PC-9 (cell line): Measurements from ENCODE around the gene MFAP3. TPM values are rescaled to one million over a fixed set of nuclear protein-coding genes. Genes with fewer than 3 reads are reported as not detected.

ENCODE experiments used
- BruUV-seq: library from RNA; stranded (reverse); fragments of 400-500 nt; replicated peaks from 2 replicates; lab custom pipeline; 2021; lab: Mats Ljungman, UMichigan
- CTCF ChIA-PET: fragments of 300-600 bp; sonication (Branson Sonifier 250); formaldehyde crosslinking; loops from one replicate; lab custom pipeline; 2022; ENCODE audit warnings: antibody characterized with exemption; lab: Charles Lee
- POLR2A ChIA-PET: fragments of 300-600 bp; sonication (Branson Sonifier 250); formaldehyde crosslinking; loops from one replicate; lab custom pipeline; 2022; ENCODE audit warnings: antibody characterized with exemption; ENCODE audit not compliant: unreplicated experiment; lab: Charles Lee
- DNase-seq, 2 experiments: peaks; one replicate each; pipeline versions ENCODE4 v3.0.0 to v3.0.0-alpha.2; 2015 to 2022; ENCODE audit warnings: mixed read lengths in 1 of 2
- H2AFZ ChIP-seq: fragments of 200-600 bp; sonication (generic); 2 replicates; pipeline ENCODE4 v1.8.1; 2017; ENCODE audit warnings: antibody characterized with exemption
- H3F3A ChIP-seq: fragments of 200-600 bp; sonication (generic); 2 replicates; pipeline ENCODE4 v1.8.1; 2017; ENCODE audit warnings: antibody characterized with exemption, mild to moderate bottlenecking, low read depth; ENCODE audit not compliant: insufficient read depth
- H3K27ac ChIP-seq: fragments of 200-600 bp; sonication (generic); 2 replicates; pipeline ENCODE4 v1.6.1; 2016; ENCODE audit warnings: mixed run types
- H3K27me3 ChIP-seq: fragments of 200-600 bp; sonication (generic); 2 replicates; pipeline ENCODE4 v1.6.1; 2016; ENCODE audit warnings: low read depth, mixed run types; ENCODE audit not compliant: insufficient read depth
- H3K36me3 ChIP-seq: fragments of 200-600 bp; sonication (generic); 2 replicates; pipeline ENCODE4 v1.6.1; 2016; ENCODE audit warnings: low read depth, mixed run types
- H3K4me1 ChIP-seq: fragments of 200-600 bp; sonication (generic); replicated peaks from 2 replicates; pipeline ENCODE4 v1.6.1; 2016; ENCODE audit warnings: mixed run types; ENCODE audit not compliant: insufficient read depth
- H3K4me2 ChIP-seq: fragments of 200-600 bp; sonication (generic); 2 replicates; pipeline ENCODE4 v1.6.1; 2017; ENCODE audit warnings: mixed run types
- H3K4me3 ChIP-seq: fragments of 200-600 bp; sonication (generic); 2 replicates; pipeline ENCODE4 v1.6.1; 2016; ENCODE audit warnings: mixed run types
- H3K79me2 ChIP-seq: fragments of 200-600 bp; sonication (generic); 2 replicates; pipeline ENCODE4 v1.6.1; 2017; ENCODE audit warnings: low read depth, mixed run types
- H3K9me2 ChIP-seq: fragments of 200-600 bp; sonication (generic); 2 replicates; pipeline ENCODE4 v1.8.1; 2017; ENCODE audit warnings: mild to moderate bottlenecking; ENCODE audit not compliant: insufficient read depth
- H3K9me3 ChIP-seq: fragments of 200-600 bp; sonication (generic); 2 replicates; pipeline ENCODE4 v1.8.1; 2016; ENCODE audit warnings: low read depth; ENCODE audit not compliant: insufficient read depth
- H4K20me1 ChIP-seq: fragments of 200-600 bp; sonication (generic); 2 replicates; pipeline ENCODE4 v1.8.1; 2017; ENCODE audit not compliant: insufficient read depth
- EZH2 ChIP-seq: fragments of 200-600 bp; sonication (generic); IDR thresholded peaks from 2 replicates; pipeline ENCODE4 v1.8.0; 2017; ENCODE audit warnings: antibody characterized with exemption, low read depth
- intact Hi-C: fragments of 100-400 bp; cut with micrococcal nuclease; formaldehyde crosslinking; loops from one replicate; pipeline ENCODE4 v1.10.0; 2022; ENCODE audit not compliant: unreplicated experiment
- total RNA-seq: library from RNA; stranded (reverse); gene quantifications from 2 replicates; pipeline ENCODE4 v1.2.3, GENCODE V29; 2021
- TF ChIP-seq, protein P1 (sequence below): fragments of 200-600 bp; sonication (generic); conservative IDR thresholded peaks from 2 replicates; pipeline ENCODE4 v1.6.1; 2017; ENCODE audit warnings: mixed run types, antibody characterized with exemption, mild to moderate bottlenecking, moderate library complexity

Gene MFAP3
- total RNA-seq, 1 experiment from 2014 or later: 29.3 TPM

- no peaks in the 10 kb centered on the region for H3K9me3 ChIP-seq
- BruUV-seq: no TSS peak
- no peaks in the 10 kb centered on the region for H3K79me2 ChIP-seq
- no peaks in the 10 kb centered on the region for H3K4me1 ChIP-seq
- CTCF ChIA-PET: no interaction called here
- H3K4me2 ChIP-seq: no peak overlapping the region
- POLR2A ChIA-PET: no interaction called here
- no peaks in the 10 kb centered on the region for H3K36me3 ChIP-seq
- no peaks in the 10 kb centered on the region for H3K27me3 ChIP-seq
- intact Hi-C loops: no loop called here
- no peak overlapping the region for H3K4me3 ChIP-seq
- no peaks in the 10 kb centered on the region for H3K9me2 ChIP-seq
- H3K27ac ChIP-seq: no peak overlapping the region
- no peaks in the 10 kb centered on the region for H4K20me1 ChIP-seq
- H3F3A ChIP-seq: no peaks in the 10 kb centered on the region
- no peak for DNase-seq
- no peak overlapping the region for H2AFZ ChIP-seq
- no peak for TF ChIP-seq EZH2
- TF ChIP-seq, protein P1, sequence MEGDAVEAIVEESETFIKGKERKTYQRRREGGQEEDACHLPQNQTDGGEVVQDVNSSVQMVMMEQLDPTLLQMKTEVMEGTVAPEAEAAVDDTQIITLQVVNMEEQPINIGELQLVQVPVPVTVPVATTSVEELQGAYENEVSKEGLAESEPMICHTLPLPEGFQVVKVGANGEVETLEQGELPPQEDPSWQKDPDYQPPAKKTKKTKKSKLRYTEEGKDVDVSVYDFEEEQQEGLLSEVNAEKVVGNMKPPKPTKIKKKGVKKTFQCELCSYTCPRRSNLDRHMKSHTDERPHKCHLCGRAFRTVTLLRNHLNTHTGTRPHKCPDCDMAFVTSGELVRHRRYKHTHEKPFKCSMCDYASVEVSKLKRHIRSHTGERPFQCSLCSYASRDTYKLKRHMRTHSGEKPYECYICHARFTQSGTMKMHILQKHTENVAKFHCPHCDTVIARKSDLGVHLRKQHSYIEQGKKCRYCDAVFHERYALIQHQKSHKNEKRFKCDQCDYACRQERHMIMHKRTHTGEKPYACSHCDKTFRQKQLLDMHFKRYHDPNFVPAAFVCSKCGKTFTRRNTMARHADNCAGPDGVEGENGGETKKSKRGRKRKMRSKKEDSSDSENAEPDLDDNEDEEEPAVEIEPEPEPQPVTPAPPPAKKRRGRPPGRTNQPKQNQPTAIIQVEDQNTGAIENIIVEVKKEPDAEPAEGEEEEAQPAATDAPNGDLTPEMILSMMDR: no peak
These were observed 62.4 kb downstream of the MFAP3 start for GRCh38 chr5:154101184-154101583.

GRCh38 chr5:154103233-154103632 is 64.5 kb downstream of the MFAP3 start:
- H3F3A ChIP-seq: no peaks in the 10 kb centered on the region
- H3K27ac ChIP-seq: no peak overlapping the region
- no TSS peak for BruUV-seq
- H3K9me3 ChIP-seq: no peaks in the 10 kb centered on the region
- no peaks in the 10 kb centered on the region for H3K9me2 ChIP-seq
- no peaks in the 10 kb centered on the region for H3K27me3 ChIP-seq
- no peaks in the 10 kb centered on the region for H3K36me3 ChIP-seq
- no peak for DNase-seq
- H3K4me1 ChIP-seq: no peaks in the 10 kb centered on the region
- no peak overlapping the region for H3K4me3 ChIP-seq
- TF ChIP-seq, protein P1: no peak
- no peak for TF ChIP-seq EZH2
- ChIA-PET POLR2A (no interaction called here), CTCF (no interaction called here)
- no peak overlapping the region for H2AFZ ChIP-seq
- H3K4me2 ChIP-seq: no peak overlapping the region
- no peaks in the 10 kb centered on the region for H4K20me1 ChIP-seq
- intact Hi-C loops: no loop called here
- H3K79me2 ChIP-seq: no peaks in the 10 kb centered on the region

Other genes with a start within 250 kb of the MFAP3 start
- gene FAM114A2, start 57 bp upstream of the MFAP3 start, total RNA-seq: 17.1 and 18.9 TPM in 2 replicates
- gene GALNT10, start 151.8 kb downstream of the MFAP3 start, total RNA-seq: 74.0 and 101 TPM in 2 replicates